ENCODE results near the gene APOC3. TPM values are rescaled to one million over a fixed set of nuclear protein-coding genes. Genes with fewer than 3 reads are reported as not detected.

The APOC3 gene
- total and polyA plus RNA-seq, 2 experiments from 2014 or later: not detected

DNA sequence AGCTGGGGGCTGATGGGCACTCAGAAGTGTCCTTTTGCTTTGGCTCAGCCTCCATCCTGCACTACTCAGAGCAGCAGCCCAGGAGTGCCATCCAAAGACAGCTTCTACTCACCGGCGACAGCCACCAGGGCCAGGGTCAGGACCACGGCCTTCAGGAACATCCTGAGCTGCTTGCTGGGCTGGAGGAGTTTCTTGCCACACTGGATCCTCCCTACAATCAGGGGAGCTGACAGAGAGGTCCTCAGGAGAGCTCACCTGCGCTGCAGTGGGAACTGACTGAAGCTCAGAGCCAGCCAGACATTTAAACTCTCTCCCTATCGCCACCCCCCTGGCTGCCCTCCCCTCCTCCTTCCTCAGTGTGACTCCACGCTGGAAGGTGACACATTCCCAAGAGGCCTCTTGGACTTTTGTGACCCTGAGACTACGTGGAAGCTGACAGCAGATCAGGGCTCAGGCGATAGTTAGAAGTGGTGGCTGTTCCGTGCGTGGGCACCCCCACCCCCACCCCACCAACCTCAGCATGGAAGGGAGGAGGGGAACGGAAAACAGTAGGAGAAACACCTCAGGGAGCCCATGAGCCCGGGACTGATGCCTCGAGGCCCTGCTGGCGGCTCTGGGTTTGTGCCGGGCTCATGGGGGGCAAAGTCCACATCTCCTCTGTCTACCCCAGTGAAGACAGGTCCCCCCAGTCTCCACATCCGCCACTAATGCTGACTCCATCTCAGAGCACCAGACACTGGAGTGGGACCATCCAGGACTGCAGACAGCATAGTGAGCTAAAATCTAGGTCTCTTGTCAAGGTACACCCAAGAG, 6.5 kb upstream of the APOC3 start, which contains the start of gene APOA4:
Gene APOA4 (minus strand): TSS at position 274 of the 813 bp plus-strand sequence. CDS start 113 bp downstream, at position 161.
- Mint-ChIP-seq H3K4me1 (peaks cover 5% of the 10 kb centered on the region; the same call in 2 of the 3 replicates), H3K4me3 (no peak within 1 kb of the TSS), H3K36me3 (ENCODE audit: low read depth) (no peaks in the 10 kb centered on the region), H3K27me3 (ENCODE audit: insufficient read depth, low read depth, poor library complexity) (no peaks in the 10 kb centered on the region), H3K9me3 (no peaks in the 10 kb centered on the region), H3K27ac (no peak within 1 kb of the TSS)
- no peak for ATAC-seq
- DNase-seq (ENCODE audit: low spot score): no peak
- Histone ChIP-seq H3K27ac (ENCODE audit: low read depth) (no peak within 1 kb of the TSS), H3F3A (replicated peaks; ENCODE audit: low read depth) (no peaks in the 10 kb centered on the region), H3K4me2 (no peak within 1 kb of the TSS), H3K36me3 (ENCODE audit: insufficient read depth) (no peaks in the 10 kb centered on the region), H3K9me2 (ENCODE audit: insufficient read depth) (0 out of 2 replicates have a peak, but pooled peaks cover 3% of the 10 kb centered on the region), H3K4me3 (no peak within 1 kb of the TSS), H2AFZ (no peak within 1 kb of the TSS), H3K27me3 (ENCODE audit: insufficient read depth) (no peaks in the 10 kb centered on the region), H3K79me2 (replicated peaks; ENCODE audit: insufficient read depth) (no peaks in the 10 kb centered on the region), H3K4me1 (ENCODE audit: insufficient read depth) (no peaks in the 10 kb centered on the region), H4K20me1 (replicated peaks; ENCODE audit: insufficient read depth) (no peaks in the 10 kb centered on the region)
- TF ChIP-seq POLR2AphosphoS5 (IDR thresholded peaks at IDR 0.05; ENCODE audit: low read depth) (no peak), ZNF114 (CRISPR knock-in tag; IDR thresholded peaks at IDR 0.05) (no peak)
- TF ChIP-seq, protein P1, sequence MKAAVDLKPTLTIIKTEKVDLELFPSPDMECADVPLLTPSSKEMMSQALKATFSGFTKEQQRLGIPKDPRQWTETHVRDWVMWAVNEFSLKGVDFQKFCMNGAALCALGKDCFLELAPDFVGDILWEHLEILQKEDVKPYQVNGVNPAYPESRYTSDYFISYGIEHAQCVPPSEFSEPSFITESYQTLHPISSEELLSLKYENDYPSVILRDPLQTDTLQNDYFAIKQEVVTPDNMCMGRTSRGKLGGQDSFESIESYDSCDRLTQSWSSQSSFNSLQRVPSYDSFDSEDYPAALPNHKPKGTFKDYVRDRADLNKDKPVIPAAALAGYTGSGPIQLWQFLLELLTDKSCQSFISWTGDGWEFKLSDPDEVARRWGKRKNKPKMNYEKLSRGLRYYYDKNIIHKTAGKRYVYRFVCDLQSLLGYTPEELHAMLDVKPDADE (IDR thresholded peaks at IDR 0.05): no peak

DNA sequence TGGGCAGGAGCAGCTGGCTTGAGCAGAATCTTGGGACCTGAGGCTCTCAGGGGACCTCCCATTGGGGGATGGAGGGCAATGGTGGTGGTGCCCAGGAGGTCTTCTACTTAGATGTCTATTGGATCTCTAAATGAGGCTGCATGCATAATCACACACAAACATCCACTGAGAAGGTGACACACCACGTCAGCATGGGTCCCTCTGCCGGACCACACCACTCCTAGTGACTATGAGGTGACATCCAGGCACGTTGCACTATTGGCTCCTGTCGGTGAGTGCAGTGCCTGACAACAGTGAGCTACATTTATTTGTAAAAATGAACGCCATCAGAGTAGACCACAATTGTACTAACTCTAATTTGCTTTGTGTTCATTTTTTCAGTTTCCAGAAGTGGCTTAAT, 4.3 kb upstream of the APOC3 start:
- H4K20me1 ChIP-seq (replicated peaks; ENCODE audit: insufficient read depth): no peaks in the 10 kb centered on the region
- H3K36me3 ChIP-seq (ENCODE audit: insufficient read depth): no peaks in the 10 kb centered on the region
- H3K9me3 Mint-ChIP-seq: no peaks in the 10 kb centered on the region
- no peaks in the 10 kb centered on the region for H3F3A ChIP-seq (replicated peaks; ENCODE audit: low read depth)
- no peak overlapping the region for H3K4me3 ChIP-seq
- H3K27me3 ChIP-seq (ENCODE audit: insufficient read depth): no peaks in the 10 kb centered on the region
- H3K27ac Mint-ChIP-seq: no peak overlapping the region
- H3K4me1 Mint-ChIP-seq: peaks cover 5% of the 10 kb centered on the region; the same call in 2 of the 3 replicates
- no peak overlapping the region for H3K4me2 ChIP-seq
- DNase-seq (ENCODE audit: low spot score) (no peak), ATAC-seq (no peak)
- H3K36me3 Mint-ChIP-seq (ENCODE audit: low read depth): no peaks in the 10 kb centered on the region
- H3K9me2 ChIP-seq (ENCODE audit: insufficient read depth): no peaks in the 10 kb centered on the region
- H3K27ac ChIP-seq (ENCODE audit: low read depth): no peak overlapping the region
- no peaks in the 10 kb centered on the region for H3K27me3 Mint-ChIP-seq (ENCODE audit: insufficient read depth, low read depth, poor library complexity)
- no peaks in the 10 kb centered on the region for H3K4me1 ChIP-seq (ENCODE audit: insufficient read depth)
- no peaks in the 10 kb centered on the region for H3K79me2 ChIP-seq (replicated peaks; ENCODE audit: insufficient read depth)
- H3K4me3 Mint-ChIP-seq: no peak overlapping the region
- H2AFZ ChIP-seq: no peak overlapping the region
- TF ChIP-seq JUNB (IDR thresholded peaks at IDR 0.05; ENCODE audit: unreplicated experiment): no peak
- TF ChIP-seq, protein P2, sequence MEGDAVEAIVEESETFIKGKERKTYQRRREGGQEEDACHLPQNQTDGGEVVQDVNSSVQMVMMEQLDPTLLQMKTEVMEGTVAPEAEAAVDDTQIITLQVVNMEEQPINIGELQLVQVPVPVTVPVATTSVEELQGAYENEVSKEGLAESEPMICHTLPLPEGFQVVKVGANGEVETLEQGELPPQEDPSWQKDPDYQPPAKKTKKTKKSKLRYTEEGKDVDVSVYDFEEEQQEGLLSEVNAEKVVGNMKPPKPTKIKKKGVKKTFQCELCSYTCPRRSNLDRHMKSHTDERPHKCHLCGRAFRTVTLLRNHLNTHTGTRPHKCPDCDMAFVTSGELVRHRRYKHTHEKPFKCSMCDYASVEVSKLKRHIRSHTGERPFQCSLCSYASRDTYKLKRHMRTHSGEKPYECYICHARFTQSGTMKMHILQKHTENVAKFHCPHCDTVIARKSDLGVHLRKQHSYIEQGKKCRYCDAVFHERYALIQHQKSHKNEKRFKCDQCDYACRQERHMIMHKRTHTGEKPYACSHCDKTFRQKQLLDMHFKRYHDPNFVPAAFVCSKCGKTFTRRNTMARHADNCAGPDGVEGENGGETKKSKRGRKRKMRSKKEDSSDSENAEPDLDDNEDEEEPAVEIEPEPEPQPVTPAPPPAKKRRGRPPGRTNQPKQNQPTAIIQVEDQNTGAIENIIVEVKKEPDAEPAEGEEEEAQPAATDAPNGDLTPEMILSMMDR (conservative IDR thresholded peaks at IDR 0.05; ENCODE audit: low read depth in 2 of 2): no peak
- TF ChIP-seq ZNF331 (CRISPR knock-in tag; IDR thresholded peaks at IDR 0.05; ENCODE audit: low read depth): no peak
- no peak for TF ChIP-seq CREB1 (CRISPR knock-in tag; IDR thresholded peaks at IDR 0.05; ENCODE audit: low read depth)
- TF ChIP-seq, protein P1 (IDR thresholded peaks at IDR 0.05): no peak
- TF ChIP-seq EZH2phosphoT487 (IDR thresholded peaks at IDR 0.05; ENCODE audit: unreplicated experiment): no peak
- TF ChIP-seq STAT1 (IDR thresholded peaks at IDR 0.05; ENCODE audit: unreplicated experiment): no peak
- no peak for TF ChIP-seq NANOG (IDR thresholded peaks at IDR 0.05; ENCODE audit: borderline replicate concordance)
- TF ChIP-seq, protein P3, sequence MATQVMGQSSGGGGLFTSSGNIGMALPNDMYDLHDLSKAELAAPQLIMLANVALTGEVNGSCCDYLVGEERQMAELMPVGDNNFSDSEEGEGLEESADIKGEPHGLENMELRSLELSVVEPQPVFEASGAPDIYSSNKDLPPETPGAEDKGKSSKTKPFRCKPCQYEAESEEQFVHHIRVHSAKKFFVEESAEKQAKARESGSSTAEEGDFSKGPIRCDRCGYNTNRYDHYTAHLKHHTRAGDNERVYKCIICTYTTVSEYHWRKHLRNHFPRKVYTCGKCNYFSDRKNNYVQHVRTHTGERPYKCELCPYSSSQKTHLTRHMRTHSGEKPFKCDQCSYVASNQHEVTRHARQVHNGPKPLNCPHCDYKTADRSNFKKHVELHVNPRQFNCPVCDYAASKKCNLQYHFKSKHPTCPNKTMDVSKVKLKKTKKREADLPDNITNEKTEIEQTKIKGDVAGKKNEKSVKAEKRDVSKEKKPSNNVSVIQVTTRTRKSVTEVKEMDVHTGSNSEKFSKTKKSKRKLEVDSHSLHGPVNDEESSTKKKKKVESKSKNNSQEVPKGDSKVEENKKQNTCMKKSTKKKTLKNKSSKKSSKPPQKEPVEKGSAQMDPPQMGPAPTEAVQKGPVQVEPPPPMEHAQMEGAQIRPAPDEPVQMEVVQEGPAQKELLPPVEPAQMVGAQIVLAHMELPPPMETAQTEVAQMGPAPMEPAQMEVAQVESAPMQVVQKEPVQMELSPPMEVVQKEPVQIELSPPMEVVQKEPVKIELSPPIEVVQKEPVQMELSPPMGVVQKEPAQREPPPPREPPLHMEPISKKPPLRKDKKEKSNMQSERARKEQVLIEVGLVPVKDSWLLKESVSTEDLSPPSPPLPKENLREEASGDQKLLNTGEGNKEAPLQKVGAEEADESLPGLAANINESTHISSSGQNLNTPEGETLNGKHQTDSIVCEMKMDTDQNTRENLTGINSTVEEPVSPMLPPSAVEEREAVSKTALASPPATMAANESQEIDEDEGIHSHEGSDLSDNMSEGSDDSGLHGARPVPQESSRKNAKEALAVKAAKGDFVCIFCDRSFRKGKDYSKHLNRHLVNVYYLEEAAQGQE (IDR thresholded peaks at IDR 0.05; ENCODE audit: unreplicated experiment): no peak
- TF ChIP-seq EZH2 (IDR thresholded peaks at IDR 0.05; ENCODE audit: low read depth, unreplicated experiment): no peak
- TF ChIP-seq POLR2AphosphoS5 (IDR thresholded peaks at IDR 0.05; ENCODE audit: low read depth): no peak
- no peak for TF ChIP-seq ZNF114 (CRISPR knock-in tag; IDR thresholded peaks at IDR 0.05)

All from GM23338 (cell line).